HG02970 (cell line): ENCODE data around the gene FRMD8.
"Not testable (repeated sequence)": the region's sequence is repeated elsewhere in the genome, so short reads cannot be mapped to it uniquely, and the experiment has no call there.

Experiments used
- ATAC-seq: cut with Tn5 transposase; IDR thresholded peaks from one replicate; pipeline ENCODE4 v1.9.1; 2021; ENCODE audit warnings: mild to moderate bottlenecking, moderate library complexity, moderate number of reproducible peaks; ENCODE audit not compliant: unreplicated experiment, low FRiP score

FRMD8 gene

DNA sequence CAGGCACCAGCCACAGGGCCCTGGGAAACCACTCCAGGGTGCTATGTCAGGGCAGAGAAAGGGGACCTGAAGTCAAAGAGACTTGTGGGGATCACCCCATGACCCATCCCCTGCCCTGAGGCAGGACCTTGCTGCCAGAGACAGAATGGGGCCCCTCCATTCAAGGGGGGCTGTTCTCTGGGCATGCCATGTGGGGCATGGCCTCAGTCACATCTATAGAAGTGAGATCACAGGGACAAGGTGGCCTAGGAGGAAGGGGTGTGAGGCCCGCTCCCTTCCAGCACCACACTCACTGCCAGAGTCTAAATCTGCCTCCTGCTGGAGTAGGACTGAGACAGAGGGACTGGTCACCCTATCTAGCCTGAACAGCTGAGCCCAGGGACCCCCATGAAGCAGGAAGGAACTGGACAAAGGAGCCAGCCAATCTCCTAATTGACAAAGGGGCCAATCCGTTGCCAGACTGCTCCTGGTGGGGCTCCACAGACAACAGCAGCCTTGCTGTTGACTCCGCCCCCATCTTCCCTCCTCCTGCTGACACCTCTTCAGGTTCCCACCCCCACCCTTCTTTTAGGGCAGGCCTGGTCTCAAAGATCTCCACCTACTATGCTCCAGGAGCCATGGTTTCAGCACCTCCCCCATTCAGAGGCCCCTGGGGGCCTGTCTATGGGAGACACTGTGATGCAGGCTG lies 62.1 kb downstream of the FRMD8 start:
- no peak for ATAC-seq

- not testable (repeated sequence) for ATAC-seq
These were observed 64.9 kb downstream of the FRMD8 start for GRCh38 chr11:65451301-65451700.

GRCh38 chr11:65452259-65452658 lies 65.8 kb downstream of the FRMD8 start:
- not testable (repeated sequence) for ATAC-seq

DNA sequence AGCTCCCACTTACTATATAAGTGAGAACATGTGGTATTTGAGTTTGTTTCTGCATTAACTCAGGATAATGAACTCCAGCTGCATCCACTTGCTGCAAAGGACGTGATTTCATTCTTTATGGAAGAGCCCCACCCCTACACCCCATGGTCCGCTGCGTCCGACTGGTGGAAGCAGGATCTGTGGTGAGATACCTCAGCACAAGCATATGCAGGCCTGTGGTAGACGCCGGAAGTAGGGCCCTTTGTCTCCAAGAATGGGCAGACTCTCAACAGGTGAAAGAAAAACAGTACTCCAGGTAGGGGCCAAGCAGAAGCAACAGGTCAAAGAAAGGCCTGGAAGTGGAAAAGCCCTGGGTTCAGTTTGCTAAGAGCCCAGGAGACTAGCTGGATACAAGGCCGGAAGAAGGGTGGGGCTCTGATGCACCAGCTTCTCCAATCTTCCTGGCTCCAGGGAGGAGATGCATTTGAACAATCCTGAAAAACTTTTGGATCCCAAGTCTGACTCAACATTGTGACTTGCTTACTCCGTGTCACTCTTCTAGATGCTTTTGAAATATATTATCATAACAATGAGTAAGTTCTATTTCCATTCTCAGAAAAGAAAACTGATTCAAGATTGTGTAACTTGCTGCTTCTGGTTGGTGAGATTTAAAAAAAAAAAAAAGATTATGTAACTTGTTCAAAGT lies 66.5 kb downstream of the FRMD8 start:
- ATAC-seq = no peak

DNA sequence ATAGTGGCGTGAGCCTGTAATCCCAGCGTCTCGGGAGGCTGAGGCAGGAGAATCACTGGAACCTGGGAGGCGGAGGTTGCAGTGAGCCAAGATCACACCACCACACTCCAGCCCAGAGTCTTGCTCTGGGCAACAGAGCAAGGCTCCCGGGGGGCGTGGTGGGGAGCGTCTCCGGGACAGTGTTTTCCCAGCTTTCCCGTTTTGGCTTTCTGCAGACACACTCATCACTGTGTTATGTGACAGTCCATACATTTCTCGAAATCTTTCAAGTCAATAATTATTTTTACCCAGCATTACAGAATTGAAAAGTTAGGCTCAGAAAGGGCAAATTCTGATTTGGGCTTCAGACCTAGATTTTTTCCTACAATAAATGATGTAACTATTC lies 67.9 kb downstream of the FRMD8 start:
- ATAC-seq = no peak

DNA sequence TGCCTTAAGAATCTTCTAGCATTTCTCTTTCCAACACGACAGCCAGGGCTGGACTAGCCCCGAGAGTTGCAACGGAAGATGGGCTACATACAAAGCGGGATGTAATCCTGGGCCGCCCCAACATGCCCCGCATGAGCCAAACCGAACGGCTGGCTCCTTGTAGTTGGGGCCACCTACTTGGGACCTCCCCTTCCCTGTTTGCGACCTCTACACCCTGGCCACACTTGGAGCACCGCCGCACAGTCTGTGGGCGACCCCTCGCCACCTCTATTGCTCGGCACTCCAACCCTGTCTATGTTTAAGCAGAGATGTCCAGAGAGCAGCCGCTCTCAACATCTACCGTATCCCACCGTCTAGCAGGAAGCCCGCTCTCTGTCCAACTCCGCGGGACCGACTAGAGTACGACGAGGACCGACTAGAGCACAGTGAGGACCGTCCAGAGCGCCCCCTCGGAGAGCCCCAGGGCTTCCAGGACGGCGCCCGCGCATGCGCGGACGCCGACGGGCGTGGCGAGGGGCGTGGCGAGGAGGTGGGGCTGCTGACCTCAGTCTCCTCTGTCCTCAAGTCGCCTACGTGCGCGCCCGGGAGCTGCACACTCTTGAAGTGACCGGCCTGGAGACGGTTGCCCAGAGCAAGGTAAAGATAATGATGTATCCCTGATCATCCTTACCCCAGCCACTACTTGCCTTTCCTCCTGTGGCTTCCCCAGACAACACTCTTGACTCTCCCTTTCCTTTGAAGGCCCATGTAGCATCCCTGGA lies 68.4 kb downstream of the FRMD8 start:
- peak; percentile 83 for ATAC-seq

GRCh38 chr11:65456418-65456817 lies 70.0 kb downstream of the FRMD8 start:
- ATAC-seq = no peak

DNA sequence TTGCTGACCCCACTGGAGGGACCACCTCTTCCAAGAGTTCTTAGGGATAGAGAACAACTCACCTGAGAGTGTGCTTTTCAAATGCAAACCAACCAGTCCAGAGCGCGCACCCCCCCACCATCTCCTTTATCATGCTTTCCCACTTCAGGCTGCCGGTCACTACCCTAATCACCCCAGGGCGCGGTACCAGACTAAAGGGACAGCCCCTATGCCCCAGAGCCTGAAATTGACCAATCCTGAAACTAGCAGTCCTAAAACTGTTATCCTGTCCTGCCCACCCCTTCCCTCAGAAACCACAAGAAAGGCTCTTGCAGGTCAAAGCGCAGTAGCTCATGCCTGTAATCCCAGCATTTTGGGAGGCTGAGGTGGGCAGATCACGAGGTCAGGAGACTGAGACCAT lies 73.1 kb downstream of the FRMD8 start:
- no peak for ATAC-seq
